ENCODE measurements around the gene ETV3. TPM values are rescaled to one million over a fixed set of nuclear protein-coding genes. Genes with fewer than 3 reads are reported as not detected.

Gene ETV3
- total and polyA plus RNA-seq, 2 of the 4 experiments (the other 2 are of a cell fraction), result 6.4 to 14.7 TPM

DNA sequence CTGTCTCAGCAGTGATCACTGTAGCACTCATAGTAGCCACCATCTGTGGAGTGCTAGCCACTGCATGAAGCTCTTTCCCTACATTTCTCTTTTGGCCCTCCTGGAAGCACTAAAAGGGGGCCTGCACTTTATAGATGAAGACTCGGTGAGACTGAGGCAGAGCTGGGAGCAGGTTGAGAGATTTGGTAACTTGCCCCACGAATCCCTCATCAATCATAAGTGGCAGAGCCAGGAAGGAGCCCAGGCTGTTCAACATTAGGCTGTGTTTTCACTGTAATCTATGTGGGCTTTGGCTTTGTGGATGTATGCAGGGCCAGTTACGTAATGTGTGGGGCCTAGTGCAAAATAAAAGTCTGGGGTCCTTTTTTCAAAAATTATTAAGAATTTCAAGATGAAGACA lies 13.3 kb upstream of the ETV3 start:
- no peaks in the 10 kb centered on the region for H3K79me1 ChIP-seq (ENCODE audit: low read depth in 1 of 2, low read length in 2 of 2)
- H3K56ac ChIP-seq (ENCODE audit: extremely low read depth, insufficient read depth, low read length), result no peak overlapping the region
- H2AK5ac ChIP-seq (ENCODE audit: low read depth, low read length), result no peak overlapping the region
- no peak overlapping the region for H2AK9ac ChIP-seq (replicated peaks; ENCODE audit: low read depth, low read length, poor library complexity)
- no peak overlapping the region for H3K4ac ChIP-seq (ENCODE audit: low read depth, low read length)
- H3K14ac ChIP-seq (replicated peaks; ENCODE audit: low read depth, low read length), result no peak overlapping the region
- no peak overlapping the region for H3K4me2 ChIP-seq (ENCODE audit: low read depth, low read length)
- H2BK20ac ChIP-seq (ENCODE audit: low read depth, low read length), result no peak overlapping the region
- H3K9me1 ChIP-seq (ENCODE audit: insufficient read depth, low read length), result 0 out of 2 replicates have a peak, but pooled peaks cover 3% of the 10 kb centered on the region
- WGBS, 2 experiments (ENCODE audit: extremely low coverage in 2 of 2, insufficient read length in 1 of 2), result no CpG with 5 or more reads among the region's 3 CpGs
- H3K4me1 ChIP-seq (ENCODE audit: control insufficient read depth, insufficient read depth, low read length), result peaks cover 8% of the 10 kb centered on the region
- in situ Hi-C loops (cut with MboI; ENCODE audit: low sequenced_read_pairs) (loop anchor here (5.0 kb wide), 1 partner anchor 59 kb away; no protein-coding TSS in a partner anchor), intact Hi-C loops (cut with micrococcal nuclease) (no loop called here), dilution Hi-C loops (cut with HindIII; ENCODE audit: low sequenced_read_pairs, unreplicated experiment) (no loop called here)
- CTCF ChIA-PET, result no interaction called here
- H3K18ac ChIP-seq (ENCODE audit: low read depth, low read length), result no peak overlapping the region
- no peak overlapping the region for H2BK15ac ChIP-seq (ENCODE audit: low read depth, low read length)
- no peak for DNase-seq
- H2BK120ac ChIP-seq (ENCODE audit: low read depth, low read length), result no peak overlapping the region
- no peak overlapping the region for H3K4me3 ChIP-seq (ENCODE audit: insufficient read depth, low read depth, low read length)
- H4K20me1 ChIP-seq (ENCODE audit: insufficient read depth, low read length), result no peaks in the 10 kb centered on the region
- ATAC-seq (ENCODE audit: low read depth), result no peak
- BruUV-seq (replicated peaks), result no TSS peak
- no peaks in the 10 kb centered on the region; the same call in 1 of the 2 replicates for H3K27me3 ChIP-seq (ENCODE audit: control insufficient read depth, insufficient read depth, low read length)
- POLR2A ChIA-PET (ENCODE audit: unreplicated experiment), result no interaction called here
- H3K9ac ChIP-seq (ENCODE audit: low read depth, low read length), result no peak overlapping the region
- no peak overlapping the region for H3K23ac ChIP-seq (ENCODE audit: low read depth, low read length)
- H2BK5ac ChIP-seq (ENCODE audit: low read depth, low read length, poor library complexity, severe bottlenecking), result no peak overlapping the region
- H4K5ac ChIP-seq (ENCODE audit: low read depth, low read length), result no peak overlapping the region
- H3K27ac ChIP-seq (ENCODE audit: insufficient read depth, low read length), result no peak overlapping the region
- no peak overlapping the region for H4K8ac ChIP-seq (ENCODE audit: low read depth in 2 of 2, low read length in 2 of 2)
- no peak overlapping the region for H4K91ac ChIP-seq (ENCODE audit: insufficient read depth, low read depth, low read length)
- H3K36me3 ChIP-seq (ENCODE audit: control insufficient read depth, insufficient read depth, low read length), result no peaks in the 10 kb centered on the region
- TF ChIP-seq RFX5 (IDR thresholded peaks at IDR 0.05; ENCODE audit: low read depth, low read length) (no peak), USF2 (IDR thresholded peaks at IDR 0.05; ENCODE audit: low read depth, low read length) (no peak), POLR2A (IDR thresholded peaks at IDR 0.05; ENCODE audit: low read depth, low read length) (no peak), FOS (IDR thresholded peaks at IDR 0.05; ENCODE audit: low read depth, low read length) (no peak), RAD21 (IDR thresholded peaks at IDR 0.05; ENCODE audit: low read length) (no peak), BHLHE40 (IDR thresholded peaks at IDR 0.05; ENCODE audit: low read depth, low read length) (no peak), SMC3 (IDR thresholded peaks at IDR 0.05; ENCODE audit: low read depth, low read length) (no peak), CTCF (conservative IDR thresholded peaks at IDR 0.05; ENCODE audit: low read depth, low read length) (no peak), MAZ (IDR thresholded peaks at IDR 0.05; ENCODE audit: borderline replicate concordance, low read depth, low read length) (no peak)
- no peaks in the 10 kb centered on the region for H3K9me3 ChIP-seq (ENCODE audit: control insufficient read depth, insufficient read depth, low read length)
- H2AFZ ChIP-seq (replicated peaks; ENCODE audit: low read length, poor library complexity), result no peak overlapping the region
